ENCODE measurements around the gene RPS23. TPM values are rescaled to one million over a fixed set of nuclear protein-coding genes. Genes with fewer than 3 reads are reported as not detected.

The RPS23 gene
- total RNA-seq (2021; ENCODE audit: unreplicated experiment) = 2,206 TPM
- polyA plus RNA-seq (2012) = 3,981 and 5,272 TPM in 2 replicates
- Bru-seq, nascent RNA = percentile 100 among the genes with signal in this experiment
- BruChase-seq, experiment 1, labeled RNA remaining after a 6-hour chase = percentile 100 among the genes with signal in this experiment
- percentile 99 among the genes with signal in this experiment for BruChase-seq, experiment 2, labeled RNA remaining after a 2-hour chase
- long read RNA-seq, transcript RPS23-201 (4 exons, 3,437 nt) = major isoform, 354 of 451 reads
- long read RNA-seq, transcript RPS23-203 (3 exons, 576 nt) = minor isoform, 65 of 451 reads
- long read RNA-seq, partial matches to known transcripts = 10 of 451 reads
- long read RNA-seq, other reads (novel, unspliced or antisense) = 18 of 451 reads

GRCh38 chr5:82277987-82278710 is at the start of gene RPS23:
Gene RPS23 (minus strand): TSS chr5:82278354. CDS start chr5:82278323, 31 bp downstream.
- H4K20me1 ChIP-seq (ENCODE audit: insufficient read depth) = peaks cover 6% of the 10 kb centered on the region; the same call in 1 of the 2 replicates
- peak; percentile 72 for TF ChIP-seq SP1 (IDR thresholded peaks at IDR 0.05; ENCODE audit: low read depth)
- TF ChIP-seq FOSL1 (IDR thresholded peaks at IDR 0.05; ENCODE audit: low read depth) = no peak
- TF ChIP-seq CBX3 (IDR thresholded peaks at IDR 0.05; ENCODE audit: low read depth) = no peak
- TF ChIP-seq RAD21 (IDR thresholded peaks at IDR 0.05; ENCODE audit: low read depth) = no peak
- peak; percentile 95 for TF ChIP-seq ZFX (IDR thresholded peaks at IDR 0.05)
- peak; percentile 2; the same call in 1 of the 2 replicates for TF ChIP-seq ELF1 (IDR thresholded peaks at IDR 0.05; ENCODE audit: borderline replicate concordance, low read depth)
- no peak for TF ChIP-seq EZH2phosphoT487 (IDR thresholded peaks at IDR 0.05; ENCODE audit: borderline replicate concordance)
- no peak for TF ChIP-seq CTCF (IDR thresholded peaks at IDR 0.05 in 2 of 3, conservative IDR thresholded peaks at IDR 0.05 in 1 of 3; ENCODE audit: borderline replicate concordance in 1 of 3, insufficient read depth in 1 of 3, low read depth in 2 of 3, low read length in 2 of 3)
- TF ChIP-seq POLR2AphosphoS5 (IDR thresholded peaks at IDR 0.05; ENCODE audit: low read depth, low read length) = peak; percentile 97
- TF ChIP-seq ZNF274 (IDR thresholded peaks at IDR 0.05; ENCODE audit: low read depth, low read length) = no peak
- TF ChIP-seq TCF7L2 (IDR thresholded peaks at IDR 0.05; ENCODE audit: borderline replicate concordance, extremely low read depth, insufficient read depth, insufficient read length) = no peak
- TF ChIP-seq CEBPB (IDR thresholded peaks at IDR 0.05; ENCODE audit: low read depth) = no peak
- no peak for TF ChIP-seq EGR1 (IDR thresholded peaks at IDR 0.05; ENCODE audit: low read depth)
- TF ChIP-seq SIN3A (IDR thresholded peaks at IDR 0.05; ENCODE audit: low read depth) = peak; percentile 49; the same call in 1 of the 2 replicates
- no peak for TF ChIP-seq ATF3 (IDR thresholded peaks at IDR 0.05)
- TF ChIP-seq, protein P1, sequence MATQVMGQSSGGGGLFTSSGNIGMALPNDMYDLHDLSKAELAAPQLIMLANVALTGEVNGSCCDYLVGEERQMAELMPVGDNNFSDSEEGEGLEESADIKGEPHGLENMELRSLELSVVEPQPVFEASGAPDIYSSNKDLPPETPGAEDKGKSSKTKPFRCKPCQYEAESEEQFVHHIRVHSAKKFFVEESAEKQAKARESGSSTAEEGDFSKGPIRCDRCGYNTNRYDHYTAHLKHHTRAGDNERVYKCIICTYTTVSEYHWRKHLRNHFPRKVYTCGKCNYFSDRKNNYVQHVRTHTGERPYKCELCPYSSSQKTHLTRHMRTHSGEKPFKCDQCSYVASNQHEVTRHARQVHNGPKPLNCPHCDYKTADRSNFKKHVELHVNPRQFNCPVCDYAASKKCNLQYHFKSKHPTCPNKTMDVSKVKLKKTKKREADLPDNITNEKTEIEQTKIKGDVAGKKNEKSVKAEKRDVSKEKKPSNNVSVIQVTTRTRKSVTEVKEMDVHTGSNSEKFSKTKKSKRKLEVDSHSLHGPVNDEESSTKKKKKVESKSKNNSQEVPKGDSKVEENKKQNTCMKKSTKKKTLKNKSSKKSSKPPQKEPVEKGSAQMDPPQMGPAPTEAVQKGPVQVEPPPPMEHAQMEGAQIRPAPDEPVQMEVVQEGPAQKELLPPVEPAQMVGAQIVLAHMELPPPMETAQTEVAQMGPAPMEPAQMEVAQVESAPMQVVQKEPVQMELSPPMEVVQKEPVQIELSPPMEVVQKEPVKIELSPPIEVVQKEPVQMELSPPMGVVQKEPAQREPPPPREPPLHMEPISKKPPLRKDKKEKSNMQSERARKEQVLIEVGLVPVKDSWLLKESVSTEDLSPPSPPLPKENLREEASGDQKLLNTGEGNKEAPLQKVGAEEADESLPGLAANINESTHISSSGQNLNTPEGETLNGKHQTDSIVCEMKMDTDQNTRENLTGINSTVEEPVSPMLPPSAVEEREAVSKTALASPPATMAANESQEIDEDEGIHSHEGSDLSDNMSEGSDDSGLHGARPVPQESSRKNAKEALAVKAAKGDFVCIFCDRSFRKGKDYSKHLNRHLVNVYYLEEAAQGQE (IDR thresholded peaks at IDR 0.05; ENCODE audit: low read depth) = no peak
- TF ChIP-seq YY1 (IDR thresholded peaks at IDR 0.05; ENCODE audit: extremely low read depth, insufficient replicate concordance, low read depth, low read length) = peak; percentile 35
- TF ChIP-seq, protein P2, sequence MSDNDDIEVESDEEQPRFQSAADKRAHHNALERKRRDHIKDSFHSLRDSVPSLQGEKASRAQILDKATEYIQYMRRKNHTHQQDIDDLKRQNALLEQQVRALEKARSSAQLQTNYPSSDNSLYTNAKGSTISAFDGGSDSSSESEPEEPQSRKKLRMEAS (IDR thresholded peaks at IDR 0.05) = peak; percentile 92
- no peak for TF ChIP-seq JUND (IDR thresholded peaks at IDR 0.05)
- peak within 1 kb of the TSS; percentile 93 to 94 for H3K4me3 ChIP-seq (replicated peaks in 1 of 2; ENCODE audit: low read depth in 1 of 2, low read length in 2 of 2)
- H3K9ac ChIP-seq (ENCODE audit: low read length) = peak within 1 kb of the TSS; percentile 92
- H3K27ac ChIP-seq (ENCODE audit: low read depth, low read length) = peak within 1 kb of the TSS; percentile 74
- ChIA-PET POLR2A (interaction anchor here (0.7 to 1.4 kb wide), 7 partner anchors 16 to 137 kb away, joined by 3 to 13 read pairs (median 4); no protein-coding TSS in a partner anchor), RAD21 (ENCODE audit: low non-redundant PET in 1 of 2, low total read pairs in 2 of 2, uncharacterized antibody in 2 of 2, unreplicated experiment in 2 of 2) (no interaction called here), CTCF (no interaction called here)
- H3K79me2 ChIP-seq (ENCODE audit: insufficient read depth, low read length) = peaks cover 50% of the 10 kb centered on the region
- H3K9me3 ChIP-seq (ENCODE audit: control insufficient read depth in 1 of 2, insufficient read depth in 1 of 2, low read depth in 1 of 2, low read length in 2 of 2) = no peaks in the 10 kb centered on the region
- BruUV-seq (replicated peaks) = no TSS peak
- peaks cover 4 to 23% of the 10 kb centered on the region in 2 experiments; a peak in 3 of 4 replicates for H3K4me1 ChIP-seq (ENCODE audit: control insufficient read depth in 1 of 2, insufficient read depth in 2 of 2, low read length in 2 of 2)
- H3K4me2 ChIP-seq (ENCODE audit: low read length) = peak within 1 kb of the TSS; percentile 94
- DNase-seq (ENCODE audit: low read depth, low spot score) = peak; percentile 84
- H3K27me3 ChIP-seq (ENCODE audit: insufficient read depth, low read length) = no peaks in the 10 kb centered on the region
- H3K36me3 ChIP-seq (ENCODE audit: control insufficient read depth in 1 of 2, insufficient read depth in 2 of 2, low read length in 2 of 2) = peaks cover 22 to 32% of the 10 kb centered on the region in 2 experiments
- no peaks in the 10 kb centered on the region for H3K9me2 ChIP-seq (ENCODE audit: insufficient read depth)
- ATAC-seq = peak; percentile 86
- intact Hi-C loops (cut with micrococcal nuclease) = loop anchor here (1.0 kb wide), 1 partner anchor 527 kb away; the partner anchor contains the start of gene SSBP2
- no peak within 1 kb of the TSS for H2AFZ ChIP-seq (ENCODE audit: low read depth, low read length, poor library complexity, severe bottlenecking)
